Erythroblast (primary cell): ENCODE data around the gene CASP9.
"Not testable (repeated sequence)": the region's sequence is repeated elsewhere in the genome, so short reads cannot be mapped to it uniquely, and the experiment has no call there.

ENCODE experiments used
- DNase-seq, 2 experiments: peaks; one replicate each; lab custom pipeline; 2025; lab: John Stamatoyannopoulos, UW
- GATA1 ChIP-seq: IDR thresholded peaks from 2 replicates; pipeline ENCODE4 v1.6.1; 2011; ENCODE audit warnings: low read depth, mild to moderate bottlenecking, control low read depth, low read length, moderate library complexity
- POLR2A ChIP-seq: IDR thresholded peaks from 2 replicates; pipeline ENCODE4 v1.6.1; 2011; ENCODE audit warnings: mild to moderate bottlenecking, low read length

Gene CASP9

GRCh38 chr1:15515022-15515663 lies 8.9 kb downstream of the CASP9 start:
- TF ChIP-seq GATA1 = no peak
- TF ChIP-seq POLR2A = no peak
- no peak for DNase-seq

- DNase-seq = not testable (repeated sequence)
Observed at GRCh38 chr1:15514557-15514956, 9.5 kb downstream of the CASP9 start.

- TF ChIP-seq POLR2A (no peak), GATA1 (no peak)
Observed at GRCh38 chr1:15513919-15514318, 10.1 kb downstream of the CASP9 start.

DNA sequence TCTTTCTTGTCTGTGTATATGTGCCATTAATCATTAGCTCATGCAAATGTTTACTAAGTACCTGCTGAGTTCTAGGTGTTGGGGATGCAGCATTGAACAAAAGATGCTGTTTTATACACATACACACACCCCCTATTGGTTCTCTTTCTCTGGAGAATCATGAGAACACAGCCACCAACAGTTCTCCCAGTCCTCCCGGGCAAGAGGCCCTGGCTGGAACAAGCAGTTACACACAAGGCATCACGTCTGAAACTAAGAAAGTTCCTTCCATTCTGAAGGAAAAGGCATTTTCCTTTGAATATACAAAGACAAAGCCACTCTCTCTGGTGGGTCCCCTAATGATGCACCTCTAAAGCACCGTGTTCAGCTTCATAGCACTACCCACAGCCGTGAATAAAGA lies 10.8 kb downstream of the CASP9 start:
- DNase-seq = no peak
- TF ChIP-seq POLR2A (no peak), GATA1 (no peak)

More at GRCh38 chr1:15513919-15514318, 10.1 kb downstream of the CASP9 start:
- DNase-seq = no peak

GRCh38 chr1:15510611-15511405 lies 13.2 kb downstream of the CASP9 start:
- no peak for TF ChIP-seq GATA1
- TF ChIP-seq POLR2A = no peak
- no peak for DNase-seq

DNA sequence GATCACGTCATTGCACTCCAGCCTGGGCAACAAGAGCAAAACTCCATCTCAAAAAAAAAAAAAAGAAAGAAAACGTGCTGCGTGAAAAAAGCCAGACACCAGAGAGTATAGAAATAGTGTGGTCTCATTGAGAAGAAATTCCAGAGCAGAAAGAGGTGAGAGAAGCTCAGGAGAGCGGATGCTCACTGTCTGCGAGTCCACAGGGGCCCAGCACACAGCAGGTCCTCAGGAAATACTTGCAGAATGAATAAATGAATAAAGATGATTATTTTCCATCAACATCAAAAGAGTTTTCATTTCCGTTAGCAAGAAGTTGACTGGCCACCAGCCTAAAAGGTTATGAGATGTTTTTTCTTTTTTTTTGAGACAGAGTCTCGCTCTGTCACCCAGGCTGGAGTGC lies 14.4 kb downstream of the CASP9 start:
- DNase-seq = no peak
- TF ChIP-seq POLR2A (no peak), GATA1 (no peak)

GRCh38 chr1:15508700-15509487 lies 15.1 kb downstream of the CASP9 start:
- peak; percentile 55 to 79 for DNase-seq
- TF ChIP-seq GATA1 (no peak), POLR2A (no peak)

GRCh38 chr1:15507278-15507677 lies 16.7 kb downstream of the CASP9 start:
- no peak for TF ChIP-seq GATA1
- DNase-seq = no peak

DNA sequence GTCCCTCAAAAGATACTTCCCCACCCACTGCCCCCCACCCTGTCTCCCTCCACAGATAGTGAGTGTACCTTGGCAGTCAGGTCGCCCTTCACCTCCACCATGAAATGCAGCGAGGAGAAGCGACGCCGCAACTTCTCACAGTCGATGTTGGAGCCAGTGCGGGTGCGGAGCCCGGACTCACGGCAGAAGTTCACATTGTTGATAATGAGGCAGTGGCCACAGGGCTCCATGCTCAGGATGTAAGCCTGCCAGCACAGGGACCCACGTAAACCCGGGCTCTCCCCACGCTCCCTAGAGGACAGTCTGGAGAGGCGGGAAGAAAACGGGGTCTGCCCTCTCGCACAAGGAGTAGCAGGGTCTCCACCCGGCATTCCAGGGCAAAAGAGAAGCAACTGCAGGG lies 17.2 kb downstream of the CASP9 start:
- no peak for DNase-seq
- no peak for TF ChIP-seq GATA1
- TF ChIP-seq POLR2A = no peak

GRCh38 chr1:15504436-15504835 lies 19.6 kb downstream of the CASP9 start:
- DNase-seq = no peak

DNA sequence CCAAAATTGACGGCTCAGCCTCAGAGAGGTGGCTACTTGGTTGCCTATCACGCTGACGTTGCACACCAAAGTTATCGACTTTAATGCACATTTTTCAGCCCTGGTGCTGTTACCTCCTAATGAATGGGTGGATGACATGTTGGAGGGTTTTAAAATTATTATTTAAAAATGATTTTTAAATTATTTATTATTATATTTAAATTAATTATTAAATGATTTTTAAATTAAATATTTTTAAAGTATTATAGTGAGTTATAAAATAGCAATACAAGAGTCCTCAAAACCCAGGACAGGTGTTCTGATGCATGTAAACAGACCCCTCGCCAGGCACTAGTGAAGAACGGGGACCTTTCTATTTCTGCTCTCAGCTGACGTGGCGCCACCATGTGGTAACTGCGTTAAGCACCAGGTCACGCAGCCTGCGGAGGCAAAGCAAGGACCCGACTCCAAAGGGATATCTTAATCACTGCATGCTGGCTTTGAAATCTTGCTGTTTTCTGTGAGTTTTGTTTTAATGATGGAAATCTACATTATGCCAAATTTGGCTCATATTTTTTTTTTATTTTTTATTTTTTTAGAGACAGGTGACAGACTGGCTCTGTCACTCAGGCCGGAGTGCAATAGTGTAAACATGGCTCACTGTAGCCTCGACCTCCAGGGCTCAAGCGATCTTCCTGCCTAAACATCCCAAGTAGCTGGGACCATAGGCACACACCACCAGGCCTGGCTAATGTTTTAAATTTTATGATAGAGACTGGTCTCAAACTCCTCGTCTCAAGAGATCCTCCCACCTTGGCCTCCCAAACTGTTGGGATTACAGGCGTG lies 22.6 kb downstream of the CASP9 start:
- peak; percentile 63 to 73 for DNase-seq
- no peak for TF ChIP-seq POLR2A
- TF ChIP-seq GATA1 = no peak

More at GRCh38 chr1:15504436-15504835, 19.6 kb downstream of the CASP9 start:
- TF ChIP-seq GATA1 = no peak
- no peak for TF ChIP-seq POLR2A

- DNase-seq = no peak
- TF ChIP-seq GATA1 = no peak
- TF ChIP-seq POLR2A = no peak
Observed at GRCh38 chr1:15500184-15501178, 23.5 kb downstream of the CASP9 start.

- DNase-seq = no peak
- TF ChIP-seq GATA1 (no peak), POLR2A (no peak)
Observed at GRCh38 chr1:15493869-15494390, 30.1 kb downstream of the CASP9 start.
